Parathyroid adenoma (tissue), 2 donors: ENCODE measurements around the gene LPP.

Experiments
- H2AFZ ChIP-seq: fragments of 300-600 bp; sonication (generic); one replicate; pipeline ENCODE4 v1.7.0; 2017; ENCODE audit warnings: antibody characterized with exemption, mild to moderate bottlenecking
- H3K27ac ChIP-seq: fragments of 300-600 bp; sonication (generic); one replicate; pipeline ENCODE4 v1.7.0; 2017
- H3K27me3 ChIP-seq: fragments of 300-600 bp; sonication (generic); one replicate; pipeline ENCODE4 v1.7.0; 2017; ENCODE audit warnings: low read length; ENCODE audit not compliant: control insufficient read depth, insufficient read depth
- H3K36me3 ChIP-seq: fragments of 300-600 bp; sonication (generic); one replicate; pipeline ENCODE4 v1.7.0; 2017; ENCODE audit warnings: low read length; ENCODE audit not compliant: control insufficient read depth, insufficient read depth
- H3K4me1 ChIP-seq: fragments of 300-600 bp; sonication (generic); one replicate; pipeline ENCODE4 v1.7.0; 2017; ENCODE audit warnings: control low read depth
- H3K4me2 ChIP-seq: fragments of 300-600 bp; sonication (generic); one replicate; pipeline ENCODE4 v1.7.0; 2017; ENCODE audit warnings: low read length
- H3K4me3 ChIP-seq: fragments of 300-600 bp; sonication (generic); one replicate; pipeline ENCODE4 v1.7.0; 2017; ENCODE audit warnings: low read depth, low read length
- H3K79me2 ChIP-seq: fragments of 300-600 bp; sonication (generic); one replicate; pipeline ENCODE4 v1.7.0; 2017; ENCODE audit warnings: control low read depth
- H3K9ac ChIP-seq: fragments of 300-600 bp; sonication (generic); one replicate; pipeline ENCODE4 v1.7.0; 2017; ENCODE audit warnings: mild to moderate bottlenecking
- H3K9me3 ChIP-seq: fragments of 300-600 bp; sonication (generic); one replicate; pipeline ENCODE4 v1.7.0; 2017; ENCODE audit warnings: low read length; ENCODE audit not compliant: control insufficient read depth
- CTCF ChIP-seq: fragments of 300-600 bp; sonication (generic); IDR thresholded peaks from one replicate; pipeline ENCODE4 v1.7.0; 2017; ENCODE audit warnings: antibody characterized with exemption, mild to moderate bottlenecking
- donor health status: primary hyperparathyroidism.

Gene LPP

GRCh38 chr3:188298585-188298984 lies 144.6 kb downstream of the LPP start:
- H3K4me2 ChIP-seq: no peak overlapping the region
- H3K4me1 ChIP-seq: no peaks in the 10 kb centered on the region
- TF ChIP-seq CTCF: no peak
- no peak overlapping the region for H2AFZ ChIP-seq
- H3K36me3 ChIP-seq: no peaks in the 10 kb centered on the region
- no peak overlapping the region for H3K4me3 ChIP-seq
- no peaks in the 10 kb centered on the region for H3K27me3 ChIP-seq
- H3K9ac ChIP-seq: no peak overlapping the region
- H3K9me3 ChIP-seq: no peaks in the 10 kb centered on the region
- no peak overlapping the region for H3K27ac ChIP-seq
- H3K79me2 ChIP-seq: peaks cover 6% of the 10 kb centered on the region

GRCh38 chr3:188299068-188299467 lies 145.1 kb downstream of the LPP start:
- H3K4me3 ChIP-seq: no peak overlapping the region
- H3K4me1 ChIP-seq: no peaks in the 10 kb centered on the region
- H3K36me3 ChIP-seq: no peaks in the 10 kb centered on the region
- no peak overlapping the region for H3K27ac ChIP-seq
- peaks cover 6% of the 10 kb centered on the region for H3K79me2 ChIP-seq
- H3K27me3 ChIP-seq: no peaks in the 10 kb centered on the region
- no peak for TF ChIP-seq CTCF
- H3K9me3 ChIP-seq: no peaks in the 10 kb centered on the region
- H3K4me2 ChIP-seq: no peak overlapping the region
- no peak overlapping the region for H3K9ac ChIP-seq
- no peak overlapping the region for H2AFZ ChIP-seq

- no peaks in the 10 kb centered on the region for H3K9me3 ChIP-seq
- H3K27me3 ChIP-seq: no peaks in the 10 kb centered on the region
- no peak overlapping the region for H3K9ac ChIP-seq
- H3K4me3 ChIP-seq: no peak overlapping the region
- H3K36me3 ChIP-seq: no peaks in the 10 kb centered on the region
- no peak for TF ChIP-seq CTCF
- no peak overlapping the region for H3K27ac ChIP-seq
- H3K4me2 ChIP-seq: no peak overlapping the region
- no peak overlapping the region for H2AFZ ChIP-seq
- no peaks in the 10 kb centered on the region for H3K4me1 ChIP-seq
- H3K79me2 ChIP-seq: peaks cover 6% of the 10 kb centered on the region
Observed at GRCh38 chr3:188299708-188300107, 145.8 kb downstream of the LPP start.

- H3K36me3 ChIP-seq: no peaks in the 10 kb centered on the region
- no peaks in the 10 kb centered on the region for H3K4me1 ChIP-seq
- H2AFZ ChIP-seq: no peak overlapping the region
- no peak overlapping the region for H3K9ac ChIP-seq
- H3K27me3 ChIP-seq: no peaks in the 10 kb centered on the region
- no peak overlapping the region for H3K4me2 ChIP-seq
- no peak overlapping the region for H3K4me3 ChIP-seq
- H3K27ac ChIP-seq: no peak overlapping the region
- no peaks in the 10 kb centered on the region for H3K79me2 ChIP-seq
- TF ChIP-seq CTCF: no peak
- H3K9me3 ChIP-seq: no peaks in the 10 kb centered on the region
Observed at GRCh38 chr3:188301147-188301546, 147.2 kb downstream of the LPP start.

- no peaks in the 10 kb centered on the region for H3K36me3 ChIP-seq
- peaks cover 2% of the 10 kb centered on the region for H3K79me2 ChIP-seq
- no peak overlapping the region for H3K4me2 ChIP-seq
- no peaks in the 10 kb centered on the region for H3K9me3 ChIP-seq
- no peak overlapping the region for H3K4me3 ChIP-seq
- no peak for TF ChIP-seq CTCF
- no peaks in the 10 kb centered on the region for H3K4me1 ChIP-seq
- no peak overlapping the region for H3K27ac ChIP-seq
- H3K9ac ChIP-seq: no peak overlapping the region
- no peak overlapping the region for H2AFZ ChIP-seq
- H3K27me3 ChIP-seq: no peaks in the 10 kb centered on the region
Observed at GRCh38 chr3:188303286-188303799, 149.4 kb downstream of the LPP start.
